ENCODE measurements around the gene HMGCS2.
A peak's percentile ranks its signal among the peaks of the same experiment; 100 is the strongest.

GRCh38 chr1:119737040-119737682 lies 31.5 kb downstream of the HMGCS2 start:
- TF ChIP-seq CTCF (IDR thresholded peaks at IDR 0.05) (no peak), EP300 (IDR thresholded peaks at IDR 0.05) (no peak), MAFK (IDR thresholded peaks at IDR 0.05; ENCODE audit: partially characterized antibody) (peak; percentile 53), BHLHE40 (IDR thresholded peaks at IDR 0.05; ENCODE audit: low read depth, low read length) (no peak), POLR2A (IDR thresholded peaks at IDR 0.05; ENCODE audit: low read length) (no peak), HOXA7 (CRISPR knock-in tag; IDR thresholded peaks at IDR 0.05) (no peak), POLR2AphosphoS2 (conservative IDR thresholded peaks at IDR 0.05; ENCODE audit: low read length) (no peak), CHD4 (IDR thresholded peaks at IDR 0.05; ENCODE audit: borderline replicate concordance) (no peak), TP53 (CRISPR knock-in tag; IDR thresholded peaks at IDR 0.05) (no peak), USF2 (IDR thresholded peaks at IDR 0.05) (no peak), MAX (IDR thresholded peaks at IDR 0.05) (no peak), E2F6 (IDR thresholded peaks at IDR 0.05; ENCODE audit: borderline replicate concordance, low read depth) (no peak)

Measured in A549 (cell line).